ENCODE data around the gene MAP6.
A peak's percentile ranks its signal among the peaks of the same experiment; 100 is the strongest.

Gene MAP6

GRCh38 chr11:75539459-75540334, 129.1 kb downstream of the MAP6 start:
- ATAC-seq: peak; percentile 53; the same call in 2 of the 3 replicates

DNA sequence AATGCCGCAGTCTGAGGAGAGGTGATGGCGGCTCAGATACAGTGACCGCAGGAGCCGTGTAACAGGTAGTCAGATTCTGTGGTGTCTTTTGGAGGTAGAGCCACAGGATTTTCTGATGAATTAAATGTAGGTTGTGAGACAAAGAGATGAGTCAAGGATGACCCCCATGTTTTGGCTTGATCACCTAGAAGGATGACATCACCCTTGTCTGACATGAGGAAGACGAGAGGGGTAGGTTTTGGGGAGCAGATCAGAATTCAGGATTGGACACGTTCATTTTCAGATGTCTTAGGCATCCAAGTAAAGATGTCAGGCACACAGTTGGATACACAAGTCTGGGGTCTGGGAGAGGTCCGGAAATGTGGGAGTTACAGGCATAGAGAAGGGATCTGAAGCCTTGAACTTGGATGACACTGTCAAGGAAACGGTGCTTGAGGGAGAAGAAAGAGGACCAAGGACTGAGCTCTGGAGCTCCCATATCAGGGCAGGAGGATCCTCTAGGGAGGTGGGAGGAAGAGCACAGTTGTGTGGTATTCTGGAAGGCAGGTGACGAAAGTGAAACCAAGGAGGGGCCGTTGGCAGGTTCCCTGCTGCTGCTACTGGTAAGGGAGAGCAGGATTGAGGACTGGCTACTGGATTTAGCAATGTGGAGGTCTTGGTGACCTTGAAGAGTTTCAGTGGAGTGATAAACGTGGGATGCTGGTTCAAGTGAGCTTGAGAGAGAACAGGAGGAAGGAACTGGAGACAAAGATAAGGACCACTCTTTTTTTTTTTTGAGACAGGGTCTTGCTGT, 130.5 kb downstream of the MAP6 start:
- no peak for ATAC-seq
- TF ChIP-seq ZNF565 (CRISPR knock-in tag; conservative IDR thresholded peaks at IDR 0.05; ENCODE audit: low read depth): no peak
- TF ChIP-seq CREB5 (CRISPR knock-in tag; IDR thresholded peaks at IDR 0.05; ENCODE audit: low read depth): no peak
- TF ChIP-seq BACH2 (CRISPR knock-in tag; IDR thresholded peaks at IDR 0.05; ENCODE audit: borderline replicate concordance): no peak
- no peak for TF ChIP-seq ARNTL (CRISPR knock-in tag; IDR thresholded peaks at IDR 0.05; ENCODE audit: borderline replicate concordance, low read depth)
- no peak for TF ChIP-seq TOX (CRISPR knock-in tag; IDR thresholded peaks at IDR 0.05; ENCODE audit: borderline replicate concordance)
- TF ChIP-seq ZFP3 (CRISPR knock-in tag; IDR thresholded peaks at IDR 0.05): no peak
- no peak for TF ChIP-seq ZNF8 (CRISPR knock-in tag; IDR thresholded peaks at IDR 0.05)
- no peak for TF ChIP-seq ZC3H10 (CRISPR knock-in tag; IDR thresholded peaks at IDR 0.05)
- no peak for TF ChIP-seq ISL1 (CRISPR knock-in tag; IDR thresholded peaks at IDR 0.05)
- no peak for TF ChIP-seq GLIS3 (CRISPR knock-in tag; IDR thresholded peaks at IDR 0.05)
- no peak for TF ChIP-seq ZFP30 (CRISPR knock-in tag; IDR thresholded peaks at IDR 0.05)
- no peak for TF ChIP-seq ESRRG (CRISPR knock-in tag; IDR thresholded peaks at IDR 0.05)

More at GRCh38 chr11:75539459-75540334, 129.1 kb downstream of the MAP6 start:
- TF ChIP-seq ZFP3 (CRISPR knock-in tag; IDR thresholded peaks at IDR 0.05) (no peak), PATZ1 (CRISPR knock-in tag; IDR thresholded peaks at IDR 0.05; ENCODE audit: borderline replicate concordance) (no peak), OSR1 (CRISPR knock-in tag; IDR thresholded peaks at IDR 0.05) (no peak), ZFP30 (CRISPR knock-in tag; IDR thresholded peaks at IDR 0.05) (no peak), GLIS3 (CRISPR knock-in tag; IDR thresholded peaks at IDR 0.05) (no peak), ESRRG (CRISPR knock-in tag; IDR thresholded peaks at IDR 0.05) (no peak), TCF4 (CRISPR knock-in tag; IDR thresholded peaks at IDR 0.05; ENCODE audit: borderline replicate concordance) (no peak), TOX (CRISPR knock-in tag; IDR thresholded peaks at IDR 0.05; ENCODE audit: borderline replicate concordance) (no peak), ZNF8 (CRISPR knock-in tag; IDR thresholded peaks at IDR 0.05) (no peak), RARB (CRISPR knock-in tag; IDR thresholded peaks at IDR 0.05) (no peak), POU6F1 (CRISPR knock-in tag; IDR thresholded peaks at IDR 0.05; ENCODE audit: borderline replicate concordance, low read depth) (no peak)
- TF ChIP-seq, protein P1, sequence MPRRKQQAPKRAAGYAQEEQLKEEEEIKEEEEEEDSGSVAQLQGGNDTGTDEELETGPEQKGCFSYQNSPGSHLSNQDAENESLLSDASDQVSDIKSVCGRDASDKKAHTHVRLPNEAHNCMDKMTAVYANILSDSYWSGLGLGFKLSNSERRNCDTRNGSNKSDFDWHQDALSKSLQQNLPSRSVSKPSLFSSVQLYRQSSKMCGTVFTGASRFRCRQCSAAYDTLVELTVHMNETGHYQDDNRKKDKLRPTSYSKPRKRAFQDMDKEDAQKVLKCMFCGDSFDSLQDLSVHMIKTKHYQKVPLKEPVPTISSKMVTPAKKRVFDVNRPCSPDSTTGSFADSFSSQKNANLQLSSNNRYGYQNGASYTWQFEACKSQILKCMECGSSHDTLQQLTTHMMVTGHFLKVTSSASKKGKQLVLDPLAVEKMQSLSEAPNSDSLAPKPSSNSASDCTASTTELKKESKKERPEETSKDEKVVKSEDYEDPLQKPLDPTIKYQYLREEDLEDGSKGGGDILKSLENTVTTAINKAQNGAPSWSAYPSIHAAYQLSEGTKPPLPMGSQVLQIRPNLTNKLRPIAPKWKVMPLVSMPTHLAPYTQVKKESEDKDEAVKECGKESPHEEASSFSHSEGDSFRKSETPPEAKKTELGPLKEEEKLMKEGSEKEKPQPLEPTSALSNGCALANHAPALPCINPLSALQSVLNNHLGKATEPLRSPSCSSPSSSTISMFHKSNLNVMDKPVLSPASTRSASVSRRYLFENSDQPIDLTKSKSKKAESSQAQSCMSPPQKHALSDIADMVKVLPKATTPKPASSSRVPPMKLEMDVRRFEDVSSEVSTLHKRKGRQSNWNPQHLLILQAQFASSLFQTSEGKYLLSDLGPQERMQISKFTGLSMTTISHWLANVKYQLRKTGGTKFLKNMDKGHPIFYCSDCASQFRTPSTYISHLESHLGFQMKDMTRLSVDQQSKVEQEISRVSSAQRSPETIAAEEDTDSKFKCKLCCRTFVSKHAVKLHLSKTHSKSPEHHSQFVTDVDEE (CRISPR knock-in tag; IDR thresholded peaks at IDR 0.05): no peak

DNA sequence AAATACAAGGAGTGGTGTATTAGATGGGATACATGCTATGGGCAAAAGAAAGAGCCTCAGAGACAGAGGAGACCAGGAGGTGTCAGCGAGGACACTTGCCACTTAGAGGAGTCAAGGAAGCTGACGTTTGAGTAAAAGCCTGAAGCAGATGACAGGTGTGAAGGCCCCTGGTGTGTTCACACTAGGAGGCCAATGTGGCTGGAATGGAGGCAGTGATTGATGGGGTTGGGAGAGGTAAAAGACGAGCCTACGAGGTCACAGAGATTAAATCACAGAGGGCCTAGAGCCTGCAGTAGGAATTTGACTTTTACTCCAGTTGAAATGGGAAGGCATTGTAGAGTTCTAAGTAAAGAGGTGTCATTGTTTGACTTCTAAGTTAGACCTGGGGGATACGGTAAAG, 131.1 kb downstream of the MAP6 start:
- no peak for ATAC-seq
- TF ChIP-seq ESRRG (CRISPR knock-in tag; IDR thresholded peaks at IDR 0.05) (no peak), ARNTL (CRISPR knock-in tag; IDR thresholded peaks at IDR 0.05; ENCODE audit: borderline replicate concordance, low read depth) (no peak), TCF4 (CRISPR knock-in tag; IDR thresholded peaks at IDR 0.05; ENCODE audit: borderline replicate concordance) (no peak), ZC3H10 (CRISPR knock-in tag; IDR thresholded peaks at IDR 0.05) (no peak), ZFP3 (CRISPR knock-in tag; IDR thresholded peaks at IDR 0.05) (no peak), BACH2 (CRISPR knock-in tag; IDR thresholded peaks at IDR 0.05; ENCODE audit: borderline replicate concordance) (no peak), OSR1 (CRISPR knock-in tag; IDR thresholded peaks at IDR 0.05) (no peak), SNAI2 (CRISPR knock-in tag; IDR thresholded peaks at IDR 0.05) (no peak), GLIS3 (CRISPR knock-in tag; IDR thresholded peaks at IDR 0.05) (no peak), ZNF565 (CRISPR knock-in tag; conservative IDR thresholded peaks at IDR 0.05; ENCODE audit: low read depth) (no peak), PPARA (CRISPR knock-in tag; IDR thresholded peaks at IDR 0.05; ENCODE audit: borderline replicate concordance) (no peak), CREB5 (CRISPR knock-in tag; IDR thresholded peaks at IDR 0.05; ENCODE audit: low read depth) (no peak)
- TF ChIP-seq, protein P1 (CRISPR knock-in tag; IDR thresholded peaks at IDR 0.05): no peak

Measured in SK-N-SH treated with all-trans-retinoic acid at 6 μM for 48 hours (cell line).